ENCODE data around the gene TPD52L2. TPM values are rescaled to one million over a fixed set of nuclear protein-coding genes. Genes with fewer than 3 reads are reported as not detected.

Gene TPD52L2
- total RNA-seq, 1 donor from 2014 or later, result 62.0 TPM

DNA sequence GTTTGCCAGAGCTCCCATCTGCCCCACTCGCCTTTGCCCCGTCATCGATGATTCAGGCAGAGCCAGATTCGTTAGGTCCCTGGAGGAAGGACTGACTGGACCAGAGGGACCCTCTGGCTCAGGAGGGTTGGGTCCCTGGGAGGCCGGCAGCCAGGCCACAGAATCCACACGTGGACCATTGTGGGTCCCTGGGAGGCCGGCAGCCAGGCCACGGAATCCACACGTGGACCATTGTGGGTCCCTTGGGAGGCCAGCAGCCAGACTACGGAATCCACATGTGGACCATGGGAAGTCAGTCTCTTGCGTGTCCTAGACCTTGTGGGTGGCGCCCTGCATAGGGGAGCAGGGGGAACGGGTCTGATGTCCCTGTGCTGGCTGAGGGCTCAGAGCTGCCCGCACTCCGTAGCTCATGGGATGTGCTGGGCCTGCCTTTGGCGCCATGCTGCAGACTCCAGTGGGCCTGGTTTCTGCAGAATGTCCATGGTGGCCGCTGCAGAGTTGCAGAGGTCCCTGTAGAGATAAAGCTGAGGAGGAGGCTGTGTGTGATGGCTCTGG, 67.6 kb downstream of the TPD52L2 start:
- DNase-seq, result no peak

DNA sequence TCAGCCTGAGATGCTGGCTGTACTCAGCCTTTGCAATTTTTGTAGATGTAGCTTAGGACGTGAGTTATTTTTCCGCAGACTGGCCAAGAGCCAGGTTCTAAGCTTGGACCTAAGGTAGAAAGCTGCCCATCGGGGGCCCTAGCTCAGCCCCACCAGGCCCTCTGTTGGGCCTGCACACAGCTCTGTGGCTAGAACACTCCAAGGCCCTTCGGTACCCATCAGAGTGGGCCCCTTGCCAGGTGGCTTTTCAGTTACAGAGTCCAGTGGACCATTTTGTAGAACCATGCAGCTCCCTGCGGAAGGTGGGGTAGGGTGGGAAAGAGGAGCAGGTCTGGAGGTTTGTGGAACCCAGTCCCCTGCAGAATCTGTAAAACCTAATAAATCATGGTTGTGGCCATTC, 68.6 kb downstream of the TPD52L2 start:
- DNase-seq, result no peak

DNA sequence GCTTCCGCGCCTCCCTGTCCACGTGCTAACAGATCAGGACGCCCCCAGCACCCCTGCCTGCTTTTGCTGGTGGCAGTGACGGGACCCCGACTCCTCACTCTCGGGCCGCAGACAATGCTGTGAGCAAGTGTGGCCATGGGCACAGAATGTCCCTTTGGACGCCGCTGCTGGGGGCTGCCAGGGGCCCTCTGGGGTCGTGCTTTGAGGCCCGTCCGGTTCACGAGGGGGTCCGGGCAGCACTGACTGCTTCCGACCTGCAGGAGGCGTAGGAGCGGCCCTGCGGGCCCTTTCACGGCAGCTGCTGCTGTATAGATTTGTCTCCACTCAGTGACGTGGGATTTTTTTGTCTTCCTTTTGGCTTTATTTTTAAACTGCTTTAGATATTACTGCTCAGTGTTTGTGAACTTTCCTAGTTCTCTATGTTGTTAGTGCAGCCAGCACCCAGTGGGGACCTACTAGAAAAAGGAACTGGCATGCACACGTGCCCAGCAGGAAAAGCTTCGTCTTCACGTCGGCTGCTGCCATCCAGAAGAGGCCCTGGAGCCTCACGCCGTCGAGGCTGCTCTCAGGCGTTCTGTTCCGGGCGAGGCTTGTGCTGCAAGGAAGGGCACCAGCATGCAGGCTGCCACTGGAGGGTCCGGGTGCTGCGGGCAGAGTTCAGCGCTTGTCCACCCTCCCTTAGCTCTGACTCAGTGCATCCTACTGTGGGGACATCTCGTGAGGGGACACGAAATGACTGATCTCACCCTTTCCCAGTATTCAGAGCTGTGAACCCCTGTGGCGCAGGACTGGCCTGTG, 69.4 kb downstream of the TPD52L2 start:
- DNase-seq, result no peak

DNA sequence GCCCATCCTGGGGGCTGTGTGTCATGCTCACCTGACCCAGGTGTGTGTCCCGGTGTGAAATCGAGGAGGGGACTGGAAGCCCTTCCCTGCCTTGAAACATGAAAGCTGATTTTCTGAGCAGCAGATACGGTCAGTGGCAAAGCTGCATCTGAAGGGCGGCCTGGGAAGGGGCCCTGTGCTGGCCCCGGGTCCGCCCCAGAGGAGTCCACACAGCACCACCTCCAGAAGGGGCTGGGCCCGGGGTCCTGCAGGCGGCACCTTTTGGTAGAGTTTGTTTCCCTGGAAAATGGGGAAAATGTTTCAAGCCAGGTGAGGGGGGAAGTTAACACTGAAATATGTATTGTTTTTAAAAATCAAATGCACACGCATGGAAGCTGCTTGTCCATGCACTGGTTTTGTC, 70.4 kb downstream of the TPD52L2 start:
- DNase-seq, result no peak

DNA sequence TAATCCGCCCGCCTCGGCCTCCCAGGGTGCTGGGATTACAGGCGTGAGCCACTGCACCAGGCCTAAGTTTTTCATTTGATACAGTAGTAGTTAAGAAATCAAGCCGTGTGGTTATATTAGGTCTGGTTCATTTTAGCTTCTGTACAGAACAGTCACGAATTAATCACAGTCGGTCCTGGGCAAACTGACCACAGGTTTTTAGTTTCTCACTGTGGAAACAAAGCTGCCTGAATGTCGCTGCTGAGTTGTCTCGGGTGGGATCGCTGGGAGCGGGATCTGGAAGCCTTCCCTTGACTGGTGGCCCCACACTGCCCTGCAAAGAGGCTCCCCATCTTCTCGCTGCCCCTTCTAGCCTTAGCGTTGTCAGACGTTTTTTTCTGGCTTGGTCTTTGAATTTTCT, 72.5 kb downstream of the TPD52L2 start:
- DNase-seq, result no peak

DNA sequence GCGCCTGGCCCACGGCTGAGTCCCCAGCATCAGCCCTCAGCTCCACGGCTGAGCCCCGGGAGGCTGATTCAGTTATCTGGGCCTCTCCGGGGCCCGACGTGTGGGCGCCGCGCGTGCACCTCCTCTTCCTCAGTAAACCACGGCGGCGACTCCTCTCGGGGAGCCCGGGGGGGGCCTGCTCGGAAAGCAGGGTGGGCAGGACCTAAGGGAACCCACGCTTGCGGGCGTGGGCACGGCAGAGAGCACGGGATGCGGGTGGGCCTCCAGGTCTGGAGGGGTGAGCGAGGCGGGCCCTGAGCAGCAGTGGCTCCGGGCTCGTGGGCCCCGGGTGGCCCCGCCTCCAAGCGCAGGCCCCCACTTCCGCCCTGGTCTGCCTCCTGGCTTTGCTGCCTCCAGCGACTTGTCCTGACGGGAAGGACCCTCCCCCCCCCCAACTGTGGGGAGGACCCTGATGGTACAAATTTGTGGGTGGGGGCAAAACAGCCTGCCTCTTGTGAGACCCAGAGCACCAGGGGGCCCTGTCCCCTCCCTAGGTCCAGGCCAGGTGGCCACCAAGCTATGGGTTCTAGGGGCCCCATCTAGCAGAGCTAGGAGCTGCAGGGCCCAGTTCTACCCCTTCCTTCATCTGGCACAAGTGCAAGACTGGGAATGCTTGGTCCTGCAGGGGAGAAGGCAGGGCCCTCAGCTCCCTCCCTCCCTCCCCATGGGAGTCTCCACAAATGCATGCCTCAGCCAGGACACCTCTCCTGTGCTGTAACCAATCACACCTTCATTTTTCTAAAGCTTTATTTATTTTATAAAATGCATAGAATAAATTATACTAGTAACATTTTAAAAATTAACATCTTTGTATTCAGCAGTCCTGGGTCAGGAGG, 74.2 kb downstream of the TPD52L2 start:
- DNase-seq, result no peak

DNA sequence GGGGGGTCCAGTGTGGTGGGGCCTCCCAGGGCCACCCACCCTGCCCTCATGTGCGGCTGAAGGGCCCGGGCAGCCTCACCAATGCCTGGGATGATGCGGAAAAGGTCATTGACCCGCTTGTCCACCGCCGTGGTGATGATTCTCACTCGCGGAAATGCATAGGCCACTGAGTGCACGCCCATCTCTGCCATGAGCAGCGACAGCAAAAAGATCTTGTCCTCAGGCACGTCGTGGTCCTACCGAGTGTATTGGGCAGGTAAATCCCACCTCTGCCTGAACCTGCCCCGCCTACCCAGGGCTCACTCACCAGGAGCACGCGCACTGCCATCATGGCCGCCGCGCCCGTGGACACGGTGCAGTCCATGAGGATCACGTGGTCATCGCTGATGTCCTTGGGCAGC, 75.0 kb downstream of the TPD52L2 start:
- no peak for DNase-seq

DNA sequence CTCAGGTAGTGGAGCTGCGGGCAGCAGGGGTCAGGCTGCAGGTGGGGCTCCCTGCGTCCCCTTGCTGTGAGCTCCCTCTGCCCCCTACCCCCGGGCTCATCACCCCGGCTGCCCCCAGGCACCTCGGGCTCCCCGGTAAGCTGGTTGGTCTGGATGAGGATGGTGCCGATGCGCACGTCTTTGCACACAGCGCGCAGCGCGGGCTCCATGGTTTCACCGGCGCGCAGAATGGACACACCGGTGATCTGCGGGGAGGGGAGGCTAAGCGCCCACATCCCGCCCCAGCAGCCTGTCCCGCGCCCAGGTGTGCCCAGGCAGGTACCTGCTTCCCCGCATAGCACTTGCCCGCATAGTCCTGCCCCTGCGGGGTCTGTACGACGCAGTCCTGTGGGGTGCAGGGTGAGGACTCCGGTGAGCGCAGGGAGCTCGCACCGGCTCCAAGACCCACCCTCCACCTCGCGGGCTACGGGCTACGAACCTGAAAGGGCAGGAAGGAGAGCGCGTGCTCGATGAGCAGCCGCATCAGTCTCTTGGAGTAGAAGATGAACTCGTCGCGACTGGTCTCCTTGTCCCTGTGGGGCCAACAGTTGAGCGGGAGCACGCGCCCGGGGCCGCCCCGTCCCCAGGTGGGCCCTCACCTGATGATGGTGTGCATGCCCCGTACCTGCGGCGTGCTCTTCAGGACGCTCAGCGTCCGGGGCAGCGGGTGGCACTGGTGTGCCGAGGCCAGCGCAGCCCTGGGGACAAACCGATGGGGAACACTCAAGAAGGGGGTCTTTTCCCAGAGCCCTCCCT, 75.6 kb downstream of the TPD52L2 start:
- no peak for DNase-seq

Small RNAs within 50 kb of the gene (small RNA-seq; reads per million reads assigned to genes)
- gene MIR941-2 (ENCODE audit: low replicate concordance) (not detected), gene MIR941-4 (ENCODE audit: low replicate concordance) (not detected), gene MIR941-5 (ENCODE audit: low replicate concordance) (not detected), gene RNU1-134P (ENCODE audit: low replicate concordance) (0.18 reads per million, percentile 16 among the genes with 10 or more reads in this experiment)

Other genes with a start within 250 kb of the TPD52L2 start
- 9.9 TPM for gene GMEB2, start 238.2 kb upstream of the TPD52L2 start, total RNA-seq
- gene STMN3, start 211.8 kb upstream of the TPD52L2 start, total RNA-seq, result 15.6 TPM
- gene RTEL1, start 207.0 kb upstream of the TPD52L2 start, total RNA-seq, result 9.2 TPM
- 1.1 TPM for gene TNFRSF6B, start 168.6 kb upstream of the TPD52L2 start, total RNA-seq
- 36.3 TPM for gene ARFRP1, start 157.3 kb upstream of the TPD52L2 start, total RNA-seq
- 14.1 TPM for gene ZGPAT, start 157.2 kb upstream of the TPD52L2 start, total RNA-seq
- 6.8 TPM for gene LIME1, start 128.6 kb upstream of the TPD52L2 start, total RNA-seq
- gene SLC2A4RG, start 125.5 kb upstream of the TPD52L2 start, total RNA-seq, result 67.0 TPM
- 28.6 TPM for gene ZBTB46, start 34.0 kb upstream of the TPD52L2 start, total RNA-seq
- not detected for gene ABHD16B, start 3.8 kb upstream of the TPD52L2 start, total RNA-seq
- gene DNAJC5, start 29.9 kb downstream of the TPD52L2 start, total RNA-seq, result 37.6 TPM
- gene UCKL1, start 91.1 kb downstream of the TPD52L2 start, total RNA-seq, result 48.7 TPM
- 15.3 TPM for gene ZNF512B, start 104.7 kb downstream of the TPD52L2 start, total RNA-seq
- gene SAMD10, start 114.4 kb downstream of the TPD52L2 start, total RNA-seq, result 2.6 TPM
- gene PRPF6, start 115.9 kb downstream of the TPD52L2 start, total RNA-seq, result 62.5 TPM
- gene C20orf204, start 170.9 kb downstream of the TPD52L2 start, total RNA-seq, result 0.82 TPM
- gene SOX18, start 184.4 kb downstream of the TPD52L2 start, total RNA-seq, result 17.6 TPM
- 22.8 TPM for gene TCEA2, start 197.9 kb downstream of the TPD52L2 start, total RNA-seq
- gene RGS19, start 214.2 kb downstream of the TPD52L2 start, total RNA-seq, result 7.7 TPM
- gene OPRL1, start 214.8 kb downstream of the TPD52L2 start, total RNA-seq, result 0.62 TPM
- not detected for gene LKAAEAR1, start 219.1 kb downstream of the TPD52L2 start, total RNA-seq
- gene NPBWR2, start 242.3 kb downstream of the TPD52L2 start, total RNA-seq, result not detected